ENCODE data around the gene HPCAL4. TPM values are rescaled to one million over a fixed set of nuclear protein-coding genes. Genes with fewer than 3 reads are reported as not detected.

Gene HPCAL4
- polyA plus RNA-seq (2012; ENCODE audit: insufficient read depth, insufficient read length): 0.77 TPM

DNA sequence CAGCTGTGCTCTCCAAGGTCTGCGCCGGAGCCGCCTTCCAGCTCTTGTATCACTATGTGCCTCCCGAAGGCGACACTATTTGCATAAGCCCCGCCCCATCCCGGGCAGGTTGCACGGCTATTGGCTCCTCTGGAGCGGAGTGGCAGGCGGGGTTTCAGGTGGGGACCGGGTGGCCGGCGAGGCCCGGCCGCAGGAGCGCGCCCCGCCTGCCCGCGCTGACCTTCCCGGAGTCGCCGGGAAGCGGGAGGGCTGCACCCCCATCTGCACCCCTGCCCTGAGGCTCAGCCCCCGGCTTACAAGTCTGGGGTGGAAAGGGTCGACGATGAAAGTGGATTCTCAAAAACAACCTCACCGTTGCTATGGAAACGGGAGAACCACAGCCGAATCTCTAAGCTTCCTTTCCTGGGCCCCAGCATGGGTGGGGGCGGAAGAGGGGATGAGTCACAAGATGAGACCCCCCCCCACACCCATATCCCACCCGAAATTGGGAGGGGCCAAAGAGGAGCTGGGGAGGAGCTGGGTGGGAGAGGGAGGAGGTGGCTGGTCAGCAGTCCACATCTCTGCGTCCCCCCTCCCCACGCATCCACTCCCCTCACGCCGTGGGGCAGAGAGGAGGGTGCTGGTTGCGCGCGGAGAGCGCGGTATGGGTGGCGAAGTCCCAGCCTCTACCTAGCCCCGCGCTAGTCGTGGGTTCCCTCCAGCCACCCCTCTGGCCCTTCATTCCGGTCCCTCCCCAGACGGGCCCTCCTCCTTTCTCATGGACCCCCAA is at the start of gene HPCAL4:
TSS of gene HPCAL4 (minus strand) at position 51 of the 769 bp plus-strand sequence. CDS start 6,830 bp downstream, outside the sequence.
- DNase-seq (ENCODE audit: low read depth, low spot score): peak; percentile 70
- H3K4me3 ChIP-seq (ENCODE audit: low read length): peak within 1 kb of the TSS; percentile 38

DNA sequence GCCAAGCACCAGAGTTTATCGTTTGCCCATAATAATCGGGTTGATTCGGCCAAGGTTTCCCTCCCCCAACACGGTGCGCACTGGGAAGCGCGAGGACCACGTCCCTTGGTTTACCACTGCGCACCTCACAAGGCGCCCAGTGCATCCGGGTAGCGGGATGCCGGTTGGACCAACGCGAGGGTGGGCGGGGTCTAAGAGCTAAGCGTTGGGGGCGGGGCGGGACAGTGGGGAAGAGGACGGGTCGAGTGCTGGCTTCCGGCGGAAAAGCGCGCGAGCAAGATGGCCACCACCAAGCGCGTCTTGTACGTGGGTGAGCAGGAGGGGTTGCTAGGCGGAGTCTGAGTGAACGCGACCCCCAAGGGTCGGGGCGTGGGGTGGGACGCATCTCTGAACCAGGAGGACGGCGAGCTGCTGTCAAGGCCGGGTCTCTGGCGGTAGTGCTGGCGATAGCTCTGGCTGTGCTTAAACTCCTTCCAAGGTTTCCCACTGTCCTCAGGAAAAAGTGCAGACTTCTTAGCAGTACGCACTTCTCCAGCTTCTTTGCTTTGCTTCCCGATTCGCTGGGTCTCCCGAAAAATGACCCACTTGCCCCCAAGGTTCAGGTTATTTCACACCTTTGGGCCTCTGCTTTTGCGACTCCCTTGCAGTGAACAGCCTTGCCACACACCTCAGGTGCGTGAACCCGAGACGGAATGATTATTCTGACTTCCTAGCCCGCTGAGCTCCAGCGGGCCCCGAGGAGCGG is 47.6 kb upstream of the HPCAL4 start, which contains the start of gene PPIE:
TSS of gene PPIE (plus strand) at position 261 of the 745 bp plus-strand sequence. CDS start at position 280, 19 bp downstream.
- peak within 1 kb of the TSS; percentile 99 for H3K4me3 ChIP-seq (ENCODE audit: low read length)
- peak; percentile 94 for DNase-seq (ENCODE audit: low read depth, low spot score)

DNA sequence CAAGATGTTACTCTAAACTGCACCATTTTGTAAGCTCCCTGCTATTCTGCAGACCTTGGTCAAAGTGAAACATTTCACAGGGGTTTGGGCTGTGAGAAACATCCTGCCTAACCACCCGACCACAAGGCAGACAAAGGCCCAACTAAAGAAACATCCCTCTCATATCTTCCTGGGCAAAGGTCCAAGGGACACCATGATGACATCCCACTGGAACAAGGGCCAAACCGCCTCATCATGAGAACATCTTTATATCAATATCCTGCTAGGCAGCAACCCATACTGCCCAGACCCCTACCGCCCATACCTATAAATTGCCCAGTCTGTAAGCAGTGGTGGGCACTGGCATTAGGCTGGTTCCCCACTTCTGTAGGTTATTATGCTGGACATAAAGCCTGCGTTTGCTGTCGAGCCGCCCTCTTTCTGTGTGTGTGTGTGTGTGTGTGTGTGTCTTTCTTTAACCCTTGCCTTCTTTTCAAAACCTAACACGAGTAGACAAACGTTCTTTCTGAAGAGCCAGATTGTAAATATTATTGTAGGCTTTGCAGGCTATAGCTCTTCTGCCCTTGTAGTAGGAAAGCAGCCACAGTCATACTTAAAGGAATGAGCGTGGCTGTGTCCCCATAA is 46.4 kb upstream of the HPCAL4 start:
- peak; percentile 29 for DNase-seq (ENCODE audit: low read depth, low spot score)
- H3K4me3 ChIP-seq (ENCODE audit: low read length): no peak overlapping the region

DNA sequence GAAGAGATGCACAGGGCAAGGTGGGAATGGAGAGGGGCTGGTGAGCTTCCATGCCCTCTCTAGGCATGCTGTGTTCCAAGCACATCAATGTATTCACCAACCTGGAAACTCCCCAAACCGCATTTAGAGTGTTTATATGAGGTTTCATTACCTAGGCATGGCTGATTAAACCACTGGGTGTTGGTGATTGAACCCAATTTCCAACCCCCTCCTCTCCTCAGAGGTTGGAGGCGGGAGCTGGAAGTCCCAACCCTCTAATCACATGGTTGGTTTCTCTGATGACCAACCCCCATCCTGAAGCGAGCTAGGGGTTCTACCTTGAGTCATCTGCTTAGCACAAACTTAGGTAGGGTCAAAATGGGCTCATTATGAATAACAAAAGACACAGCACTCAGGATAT is 44.5 kb upstream of the HPCAL4 start:
- DNase-seq (ENCODE audit: low read depth, low spot score): no peak
- no peak overlapping the region for H3K4me3 ChIP-seq (ENCODE audit: low read length)

DNA sequence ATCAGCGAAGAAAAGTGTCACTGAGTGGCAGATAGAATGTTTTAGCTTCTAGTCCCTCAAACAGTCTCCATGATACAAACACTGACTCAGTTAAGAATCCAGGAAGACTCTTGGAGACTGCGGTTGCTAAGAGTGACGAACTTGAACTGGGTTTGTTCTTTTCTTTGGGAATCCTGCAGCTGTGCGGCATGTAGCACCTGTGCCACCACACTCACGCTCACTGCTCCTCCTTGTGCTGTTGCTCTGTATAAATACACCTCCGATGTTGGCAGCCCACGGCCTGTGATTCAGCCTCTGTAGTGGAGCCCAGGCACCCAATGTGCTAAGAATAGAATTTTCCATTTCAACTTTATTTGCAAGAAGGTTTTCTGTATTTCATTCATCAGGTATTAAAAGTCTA is 41.9 kb upstream of the HPCAL4 start:
- DNase-seq (ENCODE audit: low read depth, low spot score): no peak
- no peak overlapping the region for H3K4me3 ChIP-seq (ENCODE audit: low read length)

DNA sequence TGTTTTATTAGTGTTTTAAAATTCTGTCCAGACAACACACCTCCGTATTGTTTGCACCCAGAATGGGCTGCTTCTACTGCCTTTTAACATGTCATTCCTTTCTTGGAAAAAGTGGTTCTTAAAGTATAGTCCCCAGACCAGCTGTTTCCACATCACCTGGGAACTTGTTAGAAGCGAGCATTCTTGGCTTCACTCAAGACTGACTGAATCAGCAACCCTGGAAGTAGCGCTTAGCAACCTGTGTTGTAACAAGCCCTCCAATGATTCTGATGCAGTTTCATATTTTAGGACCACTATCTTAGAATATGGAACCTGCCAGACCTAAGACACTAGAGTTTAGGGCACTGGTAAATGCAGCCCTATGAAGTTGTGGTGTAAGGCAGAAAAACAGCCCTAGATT is 41.5 kb upstream of the HPCAL4 start:
- DNase-seq (ENCODE audit: low read depth, low spot score): no peak
- H3K4me3 ChIP-seq (ENCODE audit: low read length): no peak overlapping the region

DNA sequence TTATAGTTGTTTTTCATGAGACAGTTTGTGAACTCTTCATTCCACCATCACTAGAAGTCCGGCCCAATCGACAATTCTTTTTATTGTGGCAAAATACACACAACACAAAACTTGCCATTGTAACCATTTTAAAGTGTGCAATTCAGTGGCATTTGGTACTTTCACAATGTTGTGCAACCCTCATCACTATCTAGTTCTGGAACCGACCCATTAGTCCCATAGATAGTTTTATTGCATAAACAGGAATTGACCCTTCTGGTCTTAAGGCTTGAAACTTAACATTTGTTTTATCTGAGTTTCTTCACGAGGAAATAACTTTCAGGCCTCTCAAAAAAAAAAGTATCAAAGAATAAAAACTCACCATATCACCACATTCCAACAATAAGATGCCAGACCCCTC is 38.6 kb upstream of the HPCAL4 start:
- DNase-seq (ENCODE audit: low read depth, low spot score): no peak
- no peak overlapping the region for H3K4me3 ChIP-seq (ENCODE audit: low read length)

DNA sequence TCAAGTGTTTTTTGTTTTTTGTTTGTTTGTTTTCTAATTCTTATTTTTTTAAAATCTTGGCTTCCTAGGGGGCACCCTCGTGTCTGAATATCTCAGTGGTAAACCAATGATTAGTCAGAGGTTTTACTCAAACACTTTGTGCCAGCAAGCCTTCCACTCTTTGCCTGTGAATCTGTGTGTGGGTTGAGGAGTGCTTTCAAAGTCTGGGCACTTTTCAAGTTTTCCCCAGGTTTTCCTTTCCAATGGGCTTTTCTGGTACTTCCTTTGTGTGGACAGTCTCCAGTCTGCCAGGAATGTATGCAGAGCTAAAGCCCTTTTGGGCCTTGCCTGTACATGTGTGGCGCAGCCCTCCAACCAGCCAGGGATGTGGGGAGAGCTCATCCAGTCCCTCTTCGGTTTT is 37.8 kb upstream of the HPCAL4 start:
- H3K4me3 ChIP-seq (ENCODE audit: low read length): no peak overlapping the region
- DNase-seq (ENCODE audit: low read depth, low spot score): no peak

DNA sequence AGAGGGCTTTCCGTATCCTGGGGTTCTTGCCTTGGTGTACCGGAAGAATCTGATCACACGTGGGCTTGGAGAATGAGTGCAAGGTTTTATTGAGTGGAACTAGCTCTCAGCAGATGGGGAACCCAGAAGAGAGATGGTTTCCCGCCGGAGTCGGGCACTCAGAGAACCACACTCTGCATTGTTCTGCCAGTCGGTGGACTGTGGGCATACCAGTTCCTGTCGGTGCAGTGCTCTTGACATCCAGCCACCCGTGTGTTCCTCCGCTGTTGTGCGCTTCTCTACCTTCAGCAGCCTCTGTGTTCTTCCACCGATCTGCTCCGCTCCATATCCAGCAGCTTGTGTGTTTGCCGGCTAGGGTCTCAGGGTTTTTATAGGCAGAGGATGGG is 36.7 kb upstream of the HPCAL4 start:
- no peak overlapping the region for H3K4me3 ChIP-seq (ENCODE audit: low read length)
- DNase-seq (ENCODE audit: low read depth, low spot score): no peak

DNA sequence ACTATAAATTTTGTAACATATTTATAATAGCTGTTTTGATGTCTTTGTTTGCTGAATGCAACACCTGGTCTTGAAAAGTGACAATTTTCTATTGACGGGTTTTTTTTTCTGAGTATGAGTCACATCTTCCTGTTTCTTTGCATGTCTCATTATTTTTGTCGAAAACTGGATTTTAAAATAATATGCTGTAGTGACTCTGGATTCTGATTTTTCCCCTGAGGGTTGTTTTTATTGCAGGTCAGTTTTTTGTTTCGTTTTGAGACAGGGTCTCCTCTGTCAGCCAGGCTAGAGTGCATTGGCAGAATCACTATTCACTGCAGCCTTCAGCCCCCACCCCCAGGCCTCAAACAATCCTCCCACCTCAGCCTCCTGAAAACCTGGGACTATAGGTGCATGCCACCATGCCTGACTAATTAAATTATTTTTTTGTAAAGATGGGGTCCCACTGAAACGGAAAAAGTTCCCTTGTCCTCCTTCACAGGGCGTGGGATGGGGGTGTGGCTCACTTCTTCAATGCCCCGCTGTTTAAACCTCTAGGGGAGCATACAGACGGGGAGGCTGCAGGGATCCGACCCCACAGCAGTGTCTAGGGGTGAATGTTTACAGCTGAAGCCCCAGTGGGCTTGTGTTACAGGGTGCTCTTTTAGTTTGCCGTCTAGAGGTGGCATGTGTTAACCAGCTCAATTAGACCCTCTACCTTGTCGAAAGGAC is 36.1 kb upstream of the HPCAL4 start:
- no peak overlapping the region for H3K4me3 ChIP-seq (ENCODE audit: low read length)
- no peak for DNase-seq (ENCODE audit: low read depth, low spot score)

DNA sequence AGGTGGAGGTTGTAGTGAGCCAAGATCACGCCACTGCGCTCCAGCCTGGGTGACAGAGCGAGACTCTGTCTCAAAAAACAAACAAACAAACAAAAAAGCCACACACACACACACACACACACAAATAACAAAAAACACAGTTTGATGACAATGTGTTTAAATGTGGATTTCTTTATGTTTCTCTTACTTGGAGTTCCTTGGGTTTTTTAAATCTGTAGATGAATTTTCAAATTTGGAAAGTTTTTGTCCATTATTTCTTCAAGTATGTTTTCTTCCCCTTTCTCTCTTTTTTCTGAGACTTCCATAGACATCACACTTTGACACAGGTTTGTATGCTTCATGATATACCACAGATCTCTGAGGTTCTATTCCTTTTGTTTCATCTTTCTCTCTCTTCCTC is 35.4 kb upstream of the HPCAL4 start:
- no peak for DNase-seq (ENCODE audit: low read depth, low spot score)
- no peak overlapping the region for H3K4me3 ChIP-seq (ENCODE audit: low read length)

DNA sequence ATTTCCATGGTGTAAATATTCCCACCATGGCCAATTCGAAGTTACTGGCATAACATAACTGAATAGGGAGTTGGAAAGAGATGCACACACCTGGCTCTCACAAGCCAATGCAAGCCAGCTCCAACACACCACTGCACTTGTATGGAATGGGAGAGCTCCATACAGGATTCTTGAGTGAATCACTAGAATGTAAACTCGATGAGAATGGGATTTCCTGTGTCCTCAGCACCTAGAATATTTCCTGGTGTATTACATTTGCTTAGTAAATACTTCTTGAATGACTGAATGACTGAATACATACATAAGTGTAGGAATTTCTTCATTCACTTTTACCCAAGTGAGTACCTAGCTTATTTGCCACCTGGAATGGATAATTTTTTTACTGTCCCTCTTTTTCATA is 31.3 kb upstream of the HPCAL4 start:
- DNase-seq (ENCODE audit: low read depth, low spot score): no peak
- H3K4me3 ChIP-seq (ENCODE audit: low read length): no peak overlapping the region

DNA sequence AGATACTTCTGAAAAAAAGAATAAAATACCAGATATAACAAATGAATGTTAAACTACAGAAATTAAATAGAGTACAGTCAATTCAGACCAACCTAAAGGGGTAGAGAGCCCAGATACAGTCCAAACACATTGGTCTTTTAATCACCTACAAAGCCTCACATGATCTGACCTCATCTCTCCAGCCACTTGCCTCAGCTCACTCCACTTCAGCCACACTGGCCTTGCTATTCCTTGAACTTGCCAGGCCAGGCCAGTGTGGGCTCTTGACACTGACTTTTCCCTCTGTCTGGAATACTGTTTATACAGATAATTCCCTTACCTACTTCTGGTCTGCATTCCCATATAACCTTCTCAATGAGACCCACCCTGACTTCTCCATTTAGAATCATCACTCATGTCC is 30.4 kb upstream of the HPCAL4 start:
- H3K4me3 ChIP-seq (ENCODE audit: low read length): no peak overlapping the region
- no peak for DNase-seq (ENCODE audit: low read depth, low spot score)

DNA sequence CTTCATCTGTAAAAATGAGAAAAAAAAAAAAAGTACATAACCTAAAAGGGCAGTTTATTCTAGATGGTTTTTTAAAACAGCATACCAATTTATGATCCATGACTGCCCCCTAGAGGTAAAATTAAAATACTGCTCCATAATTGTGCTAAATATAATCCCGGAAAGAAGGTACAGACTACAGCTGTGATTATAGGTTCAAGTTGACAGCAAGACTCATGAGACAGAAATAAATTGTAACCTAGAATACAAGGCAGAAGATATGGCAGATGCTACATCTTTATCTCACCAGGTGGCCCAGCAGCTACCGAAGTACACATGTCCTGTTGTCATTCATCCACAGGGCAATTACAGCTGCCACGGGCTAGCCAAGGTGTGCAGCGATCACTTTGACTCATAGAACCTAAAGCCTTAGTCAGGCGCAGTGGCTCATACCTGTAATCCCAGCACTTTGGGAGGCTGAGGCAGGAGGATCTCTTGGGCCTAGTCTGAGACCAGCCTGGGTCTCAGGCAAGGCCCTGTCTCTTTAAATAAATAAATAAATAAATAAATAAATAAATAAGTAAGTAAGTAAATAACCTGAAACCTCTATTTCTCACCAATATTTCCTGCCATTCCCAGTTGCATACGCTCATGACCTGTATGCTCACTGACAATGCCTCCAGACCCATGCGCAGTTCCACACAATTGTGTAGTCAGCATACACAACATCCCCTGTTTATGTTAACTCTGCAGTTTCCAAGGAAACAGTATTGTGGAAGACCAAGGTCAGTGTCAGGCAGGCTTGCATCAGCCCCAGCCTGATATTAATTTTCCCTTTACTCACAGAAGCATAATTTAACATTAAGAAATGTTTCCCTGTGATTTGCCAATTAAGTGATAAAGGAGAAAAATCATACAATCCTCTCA is 29.1 kb upstream of the HPCAL4 start:
- H3K4me3 ChIP-seq (ENCODE audit: low read length): no peak overlapping the region
- peak; percentile 73 for DNase-seq (ENCODE audit: low read depth, low spot score)

DNA sequence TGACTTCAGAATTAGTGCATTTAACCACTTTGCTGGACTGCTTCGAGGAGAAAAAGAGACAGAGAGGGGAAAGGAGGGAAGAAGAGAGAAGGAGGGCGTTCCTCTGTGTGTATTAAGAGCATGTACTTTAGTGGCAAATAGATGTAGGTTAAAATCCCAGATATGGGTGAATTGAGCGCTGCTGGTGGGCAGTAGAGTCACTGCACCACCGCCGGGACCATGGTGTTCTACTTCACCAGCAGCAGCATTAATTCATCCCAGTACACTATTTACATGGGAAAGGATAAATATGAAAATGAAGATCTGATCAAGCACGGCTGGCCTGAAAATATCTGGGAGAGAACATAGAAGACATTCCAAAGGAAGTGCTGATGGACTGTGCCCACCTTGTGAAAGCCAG is 26.6 kb upstream of the HPCAL4 start:
- H3K4me3 ChIP-seq (ENCODE audit: low read length): no peak overlapping the region
- no peak for DNase-seq (ENCODE audit: low read depth, low spot score)

DNA sequence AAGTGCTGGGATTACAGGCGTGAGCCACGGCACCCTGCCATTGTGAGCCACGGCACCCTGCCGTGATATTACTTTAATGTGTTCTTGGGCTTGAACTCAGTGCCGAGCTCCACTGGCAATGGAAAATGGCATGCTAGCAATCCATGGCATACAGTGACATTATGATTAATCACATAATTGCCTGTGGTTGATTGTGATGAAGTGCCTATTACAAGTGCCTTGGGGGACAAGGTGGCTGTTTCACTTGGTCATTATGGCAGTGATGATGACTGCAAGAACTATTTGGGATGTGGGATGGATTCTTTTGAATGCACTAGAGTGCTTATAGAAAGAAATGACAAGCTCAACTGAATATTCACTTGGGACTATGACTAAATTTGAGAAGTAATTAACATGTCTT is 22.3 kb upstream of the HPCAL4 start:
- H3K4me3 ChIP-seq (ENCODE audit: low read length): no peak overlapping the region
- no peak for DNase-seq (ENCODE audit: low read depth, low spot score)

DNA sequence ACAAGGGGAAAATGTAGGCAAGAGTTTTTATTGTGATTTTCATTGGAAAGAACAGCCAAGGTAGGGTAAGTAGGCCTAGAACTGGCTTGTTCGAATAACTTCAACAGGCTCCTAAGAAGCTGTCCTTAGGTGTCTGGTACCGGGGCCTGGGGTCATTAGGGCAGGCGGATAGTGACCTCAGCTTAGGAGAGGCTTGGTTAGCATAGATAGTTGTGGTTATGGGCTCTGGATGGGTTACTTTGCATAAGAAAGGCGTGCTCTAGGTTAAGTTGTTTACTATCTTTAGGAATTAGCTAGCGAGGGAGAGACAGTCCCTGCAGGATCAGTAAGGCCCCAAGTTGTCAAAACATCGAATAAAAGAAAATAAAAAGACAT is 20.7 kb upstream of the HPCAL4 start:
- no peak for DNase-seq (ENCODE audit: low read depth, low spot score)
- H3K4me3 ChIP-seq (ENCODE audit: low read length): no peak overlapping the region

DNA sequence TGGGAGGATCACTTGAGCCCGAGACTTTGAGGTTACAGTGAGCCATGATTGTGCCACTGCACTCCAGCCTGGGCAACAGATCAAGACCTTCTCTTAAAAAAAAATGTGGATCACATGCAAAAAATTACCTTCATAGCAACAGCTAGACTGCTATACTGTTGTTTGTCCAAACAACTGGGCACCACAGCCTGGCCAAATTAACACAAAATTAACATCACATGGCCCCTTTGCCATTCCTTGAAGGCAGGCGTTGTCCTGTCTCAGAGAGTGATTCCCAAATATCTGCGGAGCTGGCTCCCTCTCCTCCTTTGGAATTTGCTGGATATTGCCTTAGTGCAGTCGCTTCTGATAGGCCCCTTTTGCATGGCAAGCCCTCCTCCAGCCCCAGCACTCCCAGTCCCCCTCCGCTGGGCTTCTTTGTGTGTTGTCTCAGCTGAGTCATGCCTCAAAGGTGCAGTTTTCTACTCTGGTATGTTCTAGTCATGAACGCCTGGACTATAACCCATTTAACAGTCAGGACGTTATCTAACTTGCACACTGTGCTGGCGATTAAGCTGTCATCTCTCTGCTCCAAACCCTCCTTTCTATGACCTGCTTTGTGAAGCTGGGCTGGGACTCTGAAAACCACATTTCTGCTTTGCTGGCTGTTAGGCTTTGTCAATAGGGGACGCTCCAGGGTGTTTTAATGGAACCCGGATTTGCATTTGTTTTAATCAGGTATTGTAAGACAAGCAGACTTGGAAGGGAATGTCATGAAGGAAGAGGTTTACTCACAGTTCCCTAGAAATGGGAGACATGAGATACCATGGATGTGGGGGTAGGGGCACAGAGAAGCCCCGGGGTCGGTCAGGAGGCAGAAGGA is 20.1 kb upstream of the HPCAL4 start:
- DNase-seq (ENCODE audit: low read depth, low spot score): no peak
- H3K4me3 ChIP-seq (ENCODE audit: low read length): no peak overlapping the region
